Measurements from ENCODE around the gene CTIF.

Gene CTIF

GRCh38 chr18:48896326-48896874, 357.6 kb downstream of the CTIF start:
- no peak for TF ChIP-seq CTCF (IDR thresholded peaks at IDR 0.05)

- no peak for TF ChIP-seq CTCF (IDR thresholded peaks at IDR 0.05)
Measured at GRCh38 chr18:48896875-48897511, 358.2 kb downstream of the CTIF start.

- no peak for TF ChIP-seq CTCF (IDR thresholded peaks at IDR 0.05)
Measured at GRCh38 chr18:48897531-48897930, 358.7 kb downstream of the CTIF start.

- TF ChIP-seq CTCF (IDR thresholded peaks at IDR 0.05), result no peak
Measured at GRCh38 chr18:48898521-48898920, 359.7 kb downstream of the CTIF start.

- TF ChIP-seq CTCF (IDR thresholded peaks at IDR 0.05), result no peak
Measured at GRCh38 chr18:48899558-48900174, 360.8 kb downstream of the CTIF start.

- no peak for TF ChIP-seq CTCF (IDR thresholded peaks at IDR 0.05)
Measured at GRCh38 chr18:48900469-48900868, 361.6 kb downstream of the CTIF start.

GRCh38 chr18:48901145-48902022, 362.6 kb downstream of the CTIF start:
- no peak for TF ChIP-seq CTCF (IDR thresholded peaks at IDR 0.05)

Measured in LNCAP (cell line).